HepG2 (cell line): ENCODE data around the gene SDHAF1. TPM values are rescaled to one million over a fixed set of nuclear protein-coding genes. Genes with fewer than 3 reads are reported as not detected.
A peak's percentile ranks its signal among the peaks of the same experiment; 100 is the strongest.

Experiments used
- ATAC-seq: fragments of 200-7000 bp; cut with Tn5 transposase; 3 replicates; pipeline ENCODE4 v1.9.1; 2020; ENCODE audit warnings: mild to moderate bottlenecking, moderate library complexity
- BruUV-seq: library from RNA; stranded (reverse); fragments of 400-500 nt; replicated peaks from 2 replicates; lab custom pipeline; 2021; lab: Mats Ljungman, UMichigan
- CTCF ChIA-PET: fragments of 300-600 bp; formaldehyde crosslinking; extraction: SDS; loops from one replicate; lab custom pipeline; 2021; ENCODE audit warnings: low total read pairs, inconsistent platforms, low intra/inter-chr PET ratio; lab: Yijun Ruan, JAX
- POLR2A ChIA-PET: fragments of 350-600 bp; sonication (Branson Sonifier 250); formaldehyde crosslinking; loops from one replicate; lab custom pipeline; 2020; ENCODE audit warnings: antibody characterized with exemption, inconsistent platforms; lab: Yijun Ruan, JAX
- DNase-seq: peaks from one replicate; pipeline ENCODE4 v3.0.0-alpha.2; 2015; ENCODE audit warnings: low spot score
- FAIRE-seq: peaks from 3 replicates; lab custom pipeline; 2011; peaks lifted over from hg19 to GRCh38; lab: Jason Lieb, UNC
- H2AFZ ChIP-seq: one replicate; pipeline ENCODE4 v1.6.1; 2011; ENCODE audit warnings: low read length, inconsistent platforms
- H3K27ac ChIP-seq: fragments of 300-600 bp; 3 replicates; pipeline ENCODE4 v1.8.0; 2011; ENCODE audit warnings: mixed run types, mild to moderate bottlenecking, mixed read lengths, low read length, inconsistent platforms; ENCODE audit not compliant: insufficient read depth; ENCODE audit errors: extremely low read length
- H3K27me3 ChIP-seq, 2 experiments: fragments of 200-600 bp in 1 of 2; 2 replicates in 1 of 2; 3 replicates in 1 of 2; pipeline versions ENCODE4 v1.6.0 to v1.8.0; 2011; ENCODE audit warnings: low read length in 2 of 2, mild to moderate bottlenecking in 2 of 2, moderate library complexity in 2 of 2, inconsistent platforms in 1 of 2; ENCODE audit not compliant: insufficient read depth in 2 of 2, control insufficient read depth in 1 of 2
- H3K36me3 ChIP-seq, 2 experiments: fragments of 200-600 bp in 1 of 2; replicated peaks in 1 of 2; 2 replicates in 1 of 2; 3 replicates in 1 of 2; pipeline versions ENCODE4 v1.5.1 to v1.8.0; 2011; ENCODE audit warnings: low read length in 2 of 2, inconsistent platforms in 1 of 2; ENCODE audit not compliant: insufficient read depth in 2 of 2, control insufficient read depth in 1 of 2
- H3K4me1 ChIP-seq: 2 replicates; pipeline ENCODE4 v1.5.1; 2012; ENCODE audit warnings: low read length, inconsistent platforms; ENCODE audit not compliant: insufficient read depth
- H3K4me2 ChIP-seq: 2 replicates; pipeline ENCODE4 v1.6.0; 2011; ENCODE audit warnings: low read depth, low read length, inconsistent platforms
- H3K4me3 ChIP-seq, 3 experiments: fragments of 200-600 bp in 1 of 3; sonication (generic), shearing (Covaris generic) in 1 of 3; replicated peaks in 1 of 3; 2 replicates each; pipeline ENCODE4 v1.5.1; 2011 to 2016; ENCODE audit warnings: low read length in 3 of 3, inconsistent platforms in 2 of 3, low read depth in 2 of 3, mild to moderate bottlenecking in 2 of 3, control low read depth in 1 of 3, mixed read lengths in 1 of 3; ENCODE audit not compliant: insufficient read depth in 1 of 3
- H3K79me2 ChIP-seq: one replicate; pipeline ENCODE4 v1.6.1; 2011; ENCODE audit warnings: low read length, inconsistent platforms; ENCODE audit not compliant: insufficient read depth
- H3K9ac ChIP-seq: 2 replicates; pipeline ENCODE4 v1.6.0; 2011; ENCODE audit warnings: mild to moderate bottlenecking, low read depth, low read length, inconsistent platforms; ENCODE audit not compliant: insufficient read depth
- H3K9me3 ChIP-seq: 2 replicates; pipeline ENCODE4 v1.5.1; 2012; ENCODE audit warnings: mild to moderate bottlenecking, low read length
- H4K20me1 ChIP-seq: 2 replicates; pipeline ENCODE4 v1.6.0; 2011; ENCODE audit warnings: inconsistent platforms, mild to moderate bottlenecking, low read length, moderate library complexity; ENCODE audit not compliant: insufficient read depth
- CTCF ChIP-seq: sonication (generic); formaldehyde crosslinking; IDR thresholded peaks from 2 replicates; pipeline ENCODE4 v1.5.0; 2020; ENCODE audit warnings: mild to moderate bottlenecking, missing genetic modification reagents, moderate library complexity
- TBL1XR1 ChIP-seq: fragments of 150-350 bp; IDR thresholded peaks from 2 replicates; pipeline ENCODE4 v1.6.1; 2014; ENCODE audit warnings: borderline replicate concordance, low read length; ENCODE audit not compliant: partially characterized antibody
- ZBTB14 ChIP-seq: sonication (generic); formaldehyde crosslinking; IDR thresholded peaks from 2 replicates; pipeline ENCODE4 v1.4.0; 2020; ENCODE audit warnings: missing genetic modification reagents
- ZNF263 ChIP-seq: sonication (generic); formaldehyde crosslinking; IDR thresholded peaks from 2 replicates; pipeline ENCODE4 v1.4.0; 2020; ENCODE audit warnings: missing genetic modification reagents
- ZNF777 ChIP-seq: sonication (generic); formaldehyde crosslinking; IDR thresholded peaks from 2 replicates; pipeline ENCODE4 v1.4.0; 2020; ENCODE audit warnings: missing genetic modification reagents
- ZNF816 ChIP-seq: sonication (generic); formaldehyde crosslinking; IDR thresholded peaks from 2 replicates; pipeline ENCODE4 v1.8.0; 2022; ENCODE audit warnings: missing genetic modification reagents, mild to moderate bottlenecking, borderline replicate concordance
- WGBS: methylation state at CpG from one replicate; pipeline ENCODE4 v1.1.6; 2017; ENCODE audit warnings: low lambda C conversion rate; 5-methylcytosine and 5-hydroxymethylcytosine counted together
- in situ Hi-C: cut with HindIII; loops from 2 replicates; pipeline ENCODE4 v1.10.0; 2017; ENCODE audit warnings: low pct_unique_long_range_greater_than_20kb; ENCODE audit not compliant: extremely low pct_ligation_motif_present
- intact Hi-C: fragments of 100-400 bp; cut with micrococcal nuclease; formaldehyde crosslinking; loops from one replicate; pipeline ENCODE4 v1.10.0; 2022; ENCODE audit not compliant: unreplicated experiment
- polyA plus RNA-seq, 8 experiments: library from polyadenylated mRNA; depleted of rRNA in 3 of 8; stranded (reverse) in 7 of 8; unstranded in 1 of 8; fragments of >200 nt; fragmentation: Illumina TruSeq in 4 of 8; extraction: Trizol in 4 of 8; gene quantifications; 2 replicates each; pipeline versions ENCODE4 v1.2.1 to v1.2.3, GENCODE V29; 2011 to 2016; ENCODE audit warnings: low read depth in 4 of 8, missing spikeins in 1 of 8, mixed read lengths in 1 of 8; ENCODE audit not compliant: insufficient read depth in 1 of 8
- total RNA-seq, 5 experiments: library from RNA; depleted of rRNA; stranded (reverse); fragments of >200 nt; fragmentation: Illumina TruSeq; extraction: Trizol; gene quantifications; 2 replicates each; pipeline ENCODE4 v1.2.3, GENCODE V29; 2016; ENCODE audit warnings: low read depth in 1 of 5

SDHAF1 gene
- total and polyA plus RNA-seq, 2 of the 13 experiments (the other 11 are each of a cell fraction or from before 2014, with no cell fraction given) = 17.8 to 22.8 TPM

GRCh38 chr19:35959040-35959967 lies 35.7 kb upstream of the SDHAF1 start:
- WGBS = 31% methylated on average over 26 of the region's 97 CpGs
- no peak overlapping the region; a peak in 1 of 6 replicates for H3K4me3 ChIP-seq
- no peak overlapping the region for H3K4me2 ChIP-seq
- intact Hi-C loops = no loop called here
- no peak for FAIRE-seq
- no peak for DNase-seq
- no peak overlapping the region for H3K27ac ChIP-seq
- CTCF ChIA-PET = no interaction called here
- H3K4me1 ChIP-seq = no peaks in the 10 kb centered on the region
- peak; percentile 64 for ATAC-seq
- H3K9me3 ChIP-seq = no peaks in the 10 kb centered on the region
- no peak overlapping the region for H2AFZ ChIP-seq
- no TSS peak for BruUV-seq
- H3K27me3 ChIP-seq = peaks cover 4 to 35% of the 10 kb centered on the region in 2 experiments; a peak in 4 of 5 replicates
- H3K9ac ChIP-seq = no peak overlapping the region
- peak; percentile 59 for TF ChIP-seq ZBTB14 (CRISPR knock-in tag)
- peak; percentile 59; the same call in 1 of the 2 replicates for TF ChIP-seq ZNF777 (CRISPR knock-in tag)
- TF ChIP-seq TBL1XR1 = no peak
- peak; percentile 40; the same call in 1 of the 2 replicates for TF ChIP-seq CTCF (CRISPR knock-in tag)
- 0 out of 2 replicates have a peak, but pooled peaks have one; percentile 38 for TF ChIP-seq ZNF263 (CRISPR knock-in tag)
- TF ChIP-seq ZNF816 (CRISPR knock-in tag) = no peak
- POLR2A ChIA-PET = no interaction called here
- peaks cover 9% of the 10 kb centered on the region; the same call in 1 of the 2 replicates for H4K20me1 ChIP-seq
- no peaks in the 10 kb centered on the region for H3K79me2 ChIP-seq
- no peaks in the 10 kb centered on the region for H3K36me3 ChIP-seq
- in situ Hi-C loops = no loop called here
